Measurements from ENCODE around the gene AEN.

Gene AEN

DNA sequence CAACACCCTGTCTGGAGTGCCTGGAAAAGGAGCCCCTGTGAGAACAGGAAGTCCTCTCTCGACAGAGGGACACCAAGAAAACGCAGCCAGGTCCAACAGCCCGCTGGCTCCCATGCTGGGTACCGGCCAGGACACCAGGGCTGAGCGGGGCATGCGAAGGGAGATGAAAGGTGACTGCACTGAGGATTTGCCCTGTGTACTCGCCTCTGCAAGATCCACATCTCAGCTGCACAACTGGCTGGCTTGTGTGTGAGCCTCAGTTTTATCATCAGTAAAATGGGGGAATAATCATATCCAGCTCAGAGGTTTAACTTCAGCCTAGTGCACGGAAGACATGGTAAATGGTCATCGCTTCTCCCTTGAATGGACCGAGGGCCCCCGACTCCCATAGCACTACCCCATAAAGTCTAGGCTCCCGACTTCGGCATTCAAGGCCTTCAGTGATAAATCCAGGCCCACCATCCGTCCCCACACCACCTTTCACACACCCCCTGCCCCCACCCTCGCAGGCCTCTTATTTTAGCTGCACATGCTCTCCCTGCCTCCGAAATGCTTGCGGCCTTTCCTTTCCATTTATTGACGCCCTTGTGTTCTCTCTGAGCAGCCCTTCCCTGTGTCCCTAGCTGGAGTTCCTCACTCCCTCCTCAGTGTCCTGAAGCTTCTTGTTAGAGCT is 33.4 kb downstream of the AEN start:
- peaks cover 50 to 66% of the 10 kb centered on the region in 2 experiments for H3K4me1 ChIP-seq (ENCODE audit: control insufficient read depth in 1 of 2, insufficient read depth in 1 of 2, low read depth in 1 of 2, low read length in 1 of 2)
- H3K36me3 ChIP-seq = peaks cover 55% of the 10 kb centered on the region
- H3K27me3 ChIP-seq = no peaks in the 10 kb centered on the region
- TF ChIP-seq, protein P1, sequence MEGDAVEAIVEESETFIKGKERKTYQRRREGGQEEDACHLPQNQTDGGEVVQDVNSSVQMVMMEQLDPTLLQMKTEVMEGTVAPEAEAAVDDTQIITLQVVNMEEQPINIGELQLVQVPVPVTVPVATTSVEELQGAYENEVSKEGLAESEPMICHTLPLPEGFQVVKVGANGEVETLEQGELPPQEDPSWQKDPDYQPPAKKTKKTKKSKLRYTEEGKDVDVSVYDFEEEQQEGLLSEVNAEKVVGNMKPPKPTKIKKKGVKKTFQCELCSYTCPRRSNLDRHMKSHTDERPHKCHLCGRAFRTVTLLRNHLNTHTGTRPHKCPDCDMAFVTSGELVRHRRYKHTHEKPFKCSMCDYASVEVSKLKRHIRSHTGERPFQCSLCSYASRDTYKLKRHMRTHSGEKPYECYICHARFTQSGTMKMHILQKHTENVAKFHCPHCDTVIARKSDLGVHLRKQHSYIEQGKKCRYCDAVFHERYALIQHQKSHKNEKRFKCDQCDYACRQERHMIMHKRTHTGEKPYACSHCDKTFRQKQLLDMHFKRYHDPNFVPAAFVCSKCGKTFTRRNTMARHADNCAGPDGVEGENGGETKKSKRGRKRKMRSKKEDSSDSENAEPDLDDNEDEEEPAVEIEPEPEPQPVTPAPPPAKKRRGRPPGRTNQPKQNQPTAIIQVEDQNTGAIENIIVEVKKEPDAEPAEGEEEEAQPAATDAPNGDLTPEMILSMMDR (IDR thresholded peaks at IDR 0.05) = no peak
- no peaks in the 10 kb centered on the region for H3K9me3 ChIP-seq
- H3K4me3 ChIP-seq (ENCODE audit: low read depth in 1 of 2, low read length in 1 of 2) = no peak overlapping the region
- H3K27ac ChIP-seq = peak overlapping the region; percentile 92

DNA sequence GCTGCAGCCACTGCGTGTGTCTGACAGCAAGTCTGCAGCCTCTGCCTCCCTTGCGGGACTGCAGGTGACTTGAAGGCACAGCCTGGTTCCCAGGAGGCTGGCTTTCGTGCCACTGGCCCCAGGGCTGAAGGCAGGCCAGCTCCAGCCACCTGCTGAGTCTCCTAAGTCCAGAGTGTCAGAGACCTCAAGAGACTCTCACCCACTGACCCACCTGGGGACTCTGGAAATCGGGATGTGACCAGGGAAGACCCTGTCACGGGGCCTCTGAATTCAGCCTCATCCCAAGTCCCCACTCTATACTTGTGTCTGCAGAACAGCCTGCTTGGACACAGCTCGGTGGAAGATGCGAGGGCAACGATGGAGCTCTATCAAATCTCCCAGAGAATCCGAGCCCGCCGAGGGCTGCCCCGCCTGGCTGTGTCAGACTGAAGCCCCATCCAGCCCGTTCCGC is 34.0 kb downstream of the AEN start:
- H3K27ac ChIP-seq = peak overlapping the region; percentile 92
- H3K9me3 ChIP-seq = no peaks in the 10 kb centered on the region
- peaks cover 50 to 66% of the 10 kb centered on the region in 2 experiments for H3K4me1 ChIP-seq (ENCODE audit: control insufficient read depth in 1 of 2, insufficient read depth in 1 of 2, low read depth in 1 of 2, low read length in 1 of 2)
- peak overlapping the region in 1 of 2 experiments; percentile 42 for H3K4me3 ChIP-seq (ENCODE audit: low read depth in 1 of 2, low read length in 1 of 2)
- H3K27me3 ChIP-seq = no peaks in the 10 kb centered on the region
- TF ChIP-seq, protein P1 (IDR thresholded peaks at IDR 0.05) = no peak
- peaks cover 50% of the 10 kb centered on the region for H3K36me3 ChIP-seq

DNA sequence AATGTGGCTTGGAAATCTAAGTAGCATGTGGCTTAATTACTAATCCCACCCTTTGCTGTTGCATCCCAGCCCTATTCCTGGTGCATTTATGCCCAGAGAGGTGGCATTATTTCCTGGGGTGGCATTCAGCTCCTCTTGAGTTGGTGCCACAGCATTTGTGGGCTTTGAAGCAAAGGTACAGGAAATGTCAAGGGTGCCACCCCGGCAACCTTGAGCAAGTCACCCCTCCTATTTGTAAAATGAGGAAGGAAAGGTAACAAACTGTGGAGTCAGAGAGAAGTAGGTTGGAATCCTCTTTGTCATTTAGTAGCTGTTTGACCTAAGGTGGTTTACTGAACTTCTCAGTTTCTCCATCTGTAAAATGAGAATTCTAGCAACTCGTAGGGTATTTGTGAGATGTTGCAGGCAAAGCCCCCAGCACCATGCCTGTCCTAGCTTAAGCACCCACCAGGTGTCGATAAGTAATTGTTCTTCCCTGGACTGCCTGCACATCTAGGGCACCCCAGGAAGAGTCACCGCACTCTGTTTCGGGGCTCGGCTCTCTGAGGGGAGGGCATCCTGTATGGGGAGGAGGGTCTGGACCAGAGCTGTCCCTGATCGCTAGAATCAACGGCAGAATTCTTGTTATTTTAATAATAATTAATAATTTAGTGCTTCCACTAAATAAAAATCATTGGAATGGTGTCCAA is 34.8 kb downstream of the AEN start:
- Histone ChIP-seq H3K4me3 (ENCODE audit: low read depth in 1 of 2, low read length in 1 of 2) (peak overlapping the region; percentile 28 to 42), H3K9me3 (no peaks in the 10 kb centered on the region), H3K36me3 (peaks cover 42% of the 10 kb centered on the region), H3K4me1 (ENCODE audit: control insufficient read depth in 1 of 2, insufficient read depth in 1 of 2, low read depth in 1 of 2, low read length in 1 of 2) (peaks cover 50 to 66% of the 10 kb centered on the region in 2 experiments), H3K27ac (peak overlapping the region; percentile 92), H3K27me3 (no peaks in the 10 kb centered on the region)
- TF ChIP-seq, protein P1 (IDR thresholded peaks at IDR 0.05) = peak; percentile 17

DNA sequence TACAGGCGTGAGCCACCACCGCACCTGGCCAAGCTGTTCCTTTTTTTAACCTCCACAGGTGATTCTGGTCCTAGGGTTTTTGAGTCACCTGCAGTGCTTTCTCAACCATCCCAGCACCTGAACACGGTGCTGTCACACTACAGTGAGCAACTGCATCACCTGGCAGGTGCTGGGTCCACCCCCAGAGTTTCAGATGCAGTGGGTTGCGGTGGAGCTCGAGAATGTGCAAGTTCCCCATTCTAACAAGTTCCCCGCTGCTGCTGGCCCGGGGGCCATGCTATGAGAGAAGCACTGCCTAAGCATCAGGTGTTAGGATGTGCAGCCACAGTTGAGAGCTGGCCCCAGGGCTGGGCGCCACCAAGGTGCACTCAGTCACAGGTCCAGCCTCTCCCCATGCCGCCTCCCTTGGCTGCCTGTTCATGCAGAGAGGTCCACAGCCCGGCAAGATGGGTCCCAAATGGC is 35.7 kb downstream of the AEN start:
- no peaks in the 10 kb centered on the region for H3K27me3 ChIP-seq
- peaks cover 33% of the 10 kb centered on the region for H3K36me3 ChIP-seq
- peak overlapping the region; percentile 1 to 2 for H3K4me3 ChIP-seq (ENCODE audit: low read depth in 1 of 2, low read length in 1 of 2)
- peaks cover 48 to 58% of the 10 kb centered on the region in 2 experiments for H3K4me1 ChIP-seq (ENCODE audit: control insufficient read depth in 1 of 2, insufficient read depth in 1 of 2, low read depth in 1 of 2, low read length in 1 of 2)
- no peaks in the 10 kb centered on the region for H3K9me3 ChIP-seq
- peak overlapping the region; percentile 92 for H3K27ac ChIP-seq
- TF ChIP-seq, protein P1 (IDR thresholded peaks at IDR 0.05) = no peak

DNA sequence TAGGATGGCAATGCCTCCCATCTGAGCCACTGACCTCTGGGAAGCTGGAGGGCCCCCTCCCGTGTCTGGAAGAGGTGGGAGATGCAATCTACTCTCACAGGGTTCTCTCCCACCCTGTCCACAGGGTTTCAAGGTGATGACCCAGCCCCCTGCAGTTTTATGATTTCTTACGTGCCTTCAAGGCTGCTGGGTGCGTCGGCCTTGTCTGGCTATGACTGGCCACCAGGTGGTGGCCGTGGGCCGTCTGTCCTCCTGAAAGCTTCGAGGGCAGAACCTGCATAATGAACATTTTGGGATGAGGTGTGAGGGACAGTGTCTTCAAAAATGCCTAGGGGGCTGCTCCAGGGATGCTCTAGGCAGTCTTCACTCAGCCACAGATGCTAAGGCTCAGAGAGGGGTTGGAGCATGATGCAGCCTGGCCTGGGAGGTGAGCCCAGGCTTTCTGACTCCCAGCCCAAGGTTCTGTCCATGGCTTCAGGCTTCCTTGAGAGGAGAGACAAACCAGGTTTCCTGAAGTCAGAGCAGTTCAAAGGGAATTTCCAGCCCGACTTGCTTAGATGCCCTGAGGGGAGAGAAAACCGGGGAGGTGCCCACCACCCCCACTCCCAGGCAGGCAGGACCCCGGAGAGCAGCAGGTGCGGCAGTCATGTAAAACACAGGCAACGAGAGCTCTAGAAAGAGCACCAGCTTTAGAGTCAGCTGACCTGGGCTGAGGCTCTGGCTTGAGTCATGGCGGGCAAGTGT is 36.4 kb downstream of the AEN start:
- Histone ChIP-seq H3K27me3 (no peaks in the 10 kb centered on the region), H3K4me1 (ENCODE audit: control insufficient read depth in 1 of 2, insufficient read depth in 1 of 2, low read depth in 1 of 2, low read length in 1 of 2) (peaks cover 45 to 53% of the 10 kb centered on the region in 2 experiments), H3K9me3 (no peaks in the 10 kb centered on the region), H3K4me3 (ENCODE audit: low read depth in 1 of 2, low read length in 1 of 2) (peak overlapping the region in 1 of 2 experiments; percentile 1), H3K27ac (peak overlapping the region; percentile 92), H3K36me3 (peaks cover 29% of the 10 kb centered on the region)
- TF ChIP-seq, protein P1 (IDR thresholded peaks at IDR 0.05) = peak; percentile 63
